CD4-positive, alpha-beta T cell (primary cell): ENCODE measurements around the gene NLRP11. TPM values are rescaled to one million over a fixed set of nuclear protein-coding genes. Genes with fewer than 3 reads are reported as not detected.

Experiments used
- ATAC-seq: fragments of 200-7000 bp; cut with Tn5 transposase; one replicate; pipeline ENCODE4 v1.10.0; 2022; ENCODE audit warnings: mild to moderate bottlenecking; ENCODE audit not compliant: poor library complexity
- CTCF ChIA-PET: fragments of 350-600 bp; sonication (Branson Sonifier 250); formaldehyde crosslinking; loops from one replicate; lab custom pipeline; 2021; ENCODE audit warnings: antibody characterized with exemption, inconsistent platforms; lab: Charles Lee
- POLR2A ChIA-PET: fragments of 350-600 bp; sonication (Branson Sonifier 250); formaldehyde crosslinking; loops from one replicate; lab custom pipeline; 2021; ENCODE audit warnings: antibody characterized with exemption, inconsistent platforms; lab: Charles Lee
- DNase-seq, 14 experiments: peaks; one replicate each; pipeline ENCODE4 v3.0.0-alpha.2; 2013 to 2020; ENCODE audit warnings: mixed read lengths in 2 of 14
- H3K27ac ChIP-seq, 2 donors: one replicate each; pipeline versions ENCODE4 v1.5.1 to v1.7.0; 2013; ENCODE audit warnings: low read length in 2 of 2, low read depth in 1 of 2, mild to moderate bottlenecking in 1 of 2
- H3K27me3 ChIP-seq, 2 experiments: 1 replicate in 1 of 2; 2 replicates in 1 of 2; pipeline versions ENCODE4 v1.6.1 to v1.7.0; 2013; ENCODE audit warnings: low read length in 2 of 2, control low read depth in 1 of 2, mild to moderate bottlenecking in 1 of 2, moderate library complexity in 1 of 2; ENCODE audit not compliant: insufficient read depth in 2 of 2, control insufficient read depth in 1 of 2
- H3K36me3 ChIP-seq: one replicate; pipeline ENCODE4 v1.6.1; 2013; ENCODE audit warnings: low read length, control low read depth; ENCODE audit not compliant: insufficient read depth
- H3K4me1 ChIP-seq: one replicate; pipeline ENCODE4 v1.6.1; 2013; ENCODE audit warnings: low read length, control low read depth; ENCODE audit not compliant: insufficient read depth
- H3K4me3 ChIP-seq: one replicate; pipeline ENCODE4 v1.5.1; 2013; ENCODE audit warnings: mild to moderate bottlenecking, low read length, moderate library complexity
- H3K9me3 ChIP-seq, 2 experiments: 1 replicate in 1 of 2; 2 replicates in 1 of 2; pipeline versions ENCODE4 v1.6.1 to v1.7.0; 2013; ENCODE audit warnings: low read length in 2 of 2, mild to moderate bottlenecking in 2 of 2, control low read depth in 1 of 2, moderate library complexity in 1 of 2; ENCODE audit not compliant: control insufficient read depth in 1 of 2, insufficient read depth in 1 of 2
- H3K27ac Mint-ChIP-seq: one replicate; pipeline ENCODE4 v1.8.0; 2020; ENCODE audit warnings: mixed read lengths
- H3K27me3 Mint-ChIP-seq: one replicate; pipeline ENCODE4 v1.8.0; 2021; ENCODE audit warnings: mixed read lengths
- H3K36me3 Mint-ChIP-seq: one replicate; pipeline ENCODE4 v1.8.0; 2021; ENCODE audit warnings: low read depth, mixed read lengths
- H3K4me1 Mint-ChIP-seq: one replicate; pipeline ENCODE4 v1.8.0; 2021; ENCODE audit warnings: low read depth, mixed read lengths
- H3K4me3 Mint-ChIP-seq: one replicate; pipeline ENCODE4 v1.8.0; 2020; ENCODE audit warnings: mild to moderate bottlenecking, mixed read lengths
- H3K9me3 Mint-ChIP-seq: one replicate; pipeline ENCODE4 v1.8.0; 2020; ENCODE audit warnings: mixed read lengths
- intact Hi-C, 2 experiments: fragments of 100-400 bp; cut with DNase I in 1 of 2; cut with micrococcal nuclease in 1 of 2; formaldehyde crosslinking; loops; one replicate each; pipeline versions ENCODE4 v1.15.1 to v1.9.0; 2023 to 2025; cut with DNase I, micrococcal nuclease
- total RNA-seq, 174 experiments: library from RNA in 2 of 174; stranded (reverse) in 2 of 174; gene quantifications; one replicate each; pipeline ENCODE4 v1.2.3 and lab custom pipeline; 2021 to 2026
- TF ChIP-seq, protein P1 (sequence below): fragments of 200-600 bp; IDR thresholded peaks from one replicate; pipeline ENCODE4 v1.8.0; 2022; ENCODE audit warnings: antibody characterized with exemption, mild to moderate bottlenecking

NLRP11 gene
- total RNA-seq, 2 experiments from 2014 or later, result not detected

DNA sequence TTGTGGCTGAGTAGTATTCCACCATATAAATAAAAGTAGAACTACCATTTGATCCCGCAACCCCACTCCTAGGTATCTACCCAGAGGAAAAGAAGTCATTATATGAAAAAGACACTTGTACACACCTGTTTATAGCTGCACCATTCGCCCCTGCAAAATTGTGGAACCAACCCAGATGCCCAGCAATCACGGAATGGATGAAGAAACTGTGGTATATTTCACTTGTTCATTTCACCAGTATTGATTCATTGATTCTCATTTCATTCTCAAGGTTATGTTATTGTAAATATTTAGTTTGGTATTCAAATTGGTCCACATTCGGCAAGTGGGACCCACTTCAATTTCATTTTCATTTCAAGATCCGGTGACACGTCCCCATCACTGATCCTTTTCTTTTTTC is 81.1 kb downstream of the NLRP11 start:
- DNase-seq (no peak), ATAC-seq (no peak)
- TF ChIP-seq, protein P1, sequence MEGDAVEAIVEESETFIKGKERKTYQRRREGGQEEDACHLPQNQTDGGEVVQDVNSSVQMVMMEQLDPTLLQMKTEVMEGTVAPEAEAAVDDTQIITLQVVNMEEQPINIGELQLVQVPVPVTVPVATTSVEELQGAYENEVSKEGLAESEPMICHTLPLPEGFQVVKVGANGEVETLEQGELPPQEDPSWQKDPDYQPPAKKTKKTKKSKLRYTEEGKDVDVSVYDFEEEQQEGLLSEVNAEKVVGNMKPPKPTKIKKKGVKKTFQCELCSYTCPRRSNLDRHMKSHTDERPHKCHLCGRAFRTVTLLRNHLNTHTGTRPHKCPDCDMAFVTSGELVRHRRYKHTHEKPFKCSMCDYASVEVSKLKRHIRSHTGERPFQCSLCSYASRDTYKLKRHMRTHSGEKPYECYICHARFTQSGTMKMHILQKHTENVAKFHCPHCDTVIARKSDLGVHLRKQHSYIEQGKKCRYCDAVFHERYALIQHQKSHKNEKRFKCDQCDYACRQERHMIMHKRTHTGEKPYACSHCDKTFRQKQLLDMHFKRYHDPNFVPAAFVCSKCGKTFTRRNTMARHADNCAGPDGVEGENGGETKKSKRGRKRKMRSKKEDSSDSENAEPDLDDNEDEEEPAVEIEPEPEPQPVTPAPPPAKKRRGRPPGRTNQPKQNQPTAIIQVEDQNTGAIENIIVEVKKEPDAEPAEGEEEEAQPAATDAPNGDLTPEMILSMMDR, result no peak
- ChIA-PET POLR2A (no interaction called here), CTCF (no interaction called here)
- H3K36me3 Mint-ChIP-seq, result no peaks in the 10 kb centered on the region
- Histone ChIP-seq H3K27me3 (peaks cover 0 to 6% of the 10 kb centered on the region in 2 experiments), H3K9me3 (peaks cover 0 to 8% of the 10 kb centered on the region in 2 experiments), H3K4me1 (no peaks in the 10 kb centered on the region), H3K36me3 (no peaks in the 10 kb centered on the region), H3K4me3 (no peak overlapping the region), H3K27ac (no peak overlapping the region)
- no peak overlapping the region for H3K27ac Mint-ChIP-seq
- intact Hi-C loops, result no loop called here
- peaks cover 20% of the 10 kb centered on the region for H3K27me3 Mint-ChIP-seq
- H3K9me3 Mint-ChIP-seq, result no peaks in the 10 kb centered on the region
- no peaks in the 10 kb centered on the region for H3K4me1 Mint-ChIP-seq
- H3K4me3 Mint-ChIP-seq, result no peak overlapping the region

DNA sequence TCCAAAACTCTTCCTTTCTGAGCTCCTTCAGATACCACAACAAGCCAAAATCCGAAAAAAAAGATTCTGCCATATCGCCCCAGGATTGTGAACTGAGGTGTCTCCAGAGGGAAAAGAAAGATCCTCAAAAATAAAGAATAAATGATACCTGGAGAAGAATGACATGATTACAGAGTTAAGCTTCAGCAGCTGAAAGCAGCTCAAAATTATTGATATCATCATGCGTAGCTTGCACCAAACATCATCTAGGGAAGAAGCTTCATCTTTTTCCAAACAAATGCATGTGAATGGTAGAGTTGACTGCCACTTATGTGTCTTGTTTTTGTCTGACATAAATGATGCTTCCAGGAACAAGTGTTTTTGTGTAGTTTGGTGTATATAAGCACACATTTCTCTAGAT is 93.5 kb downstream of the NLRP11 start, which contains the start of gene NLRP9:
Gene NLRP9 (minus strand): TSS at position 101 of the 400 bp plus-strand sequence. CDS start 28 bp downstream, at position 73.
- Histone ChIP-seq H3K4me1 (no peaks in the 10 kb centered on the region), H3K9me3 (peaks cover 0 to 11% of the 10 kb centered on the region in 2 experiments), H3K27ac (no peak within 1 kb of the TSS), H3K27me3 (peaks cover 0 to 5% of the 10 kb centered on the region in 2 experiments), H3K4me3 (no peak within 1 kb of the TSS), H3K36me3 (no peaks in the 10 kb centered on the region)
- Mint-ChIP-seq H3K36me3 (no peaks in the 10 kb centered on the region), H3K4me1 (no peaks in the 10 kb centered on the region), H3K27me3 (peaks cover 14% of the 10 kb centered on the region), H3K27ac (no peak within 1 kb of the TSS), H3K4me3 (no peak within 1 kb of the TSS), H3K9me3 (no peaks in the 10 kb centered on the region)
- no peak for DNase-seq
- ChIA-PET CTCF (no interaction called here), POLR2A (no interaction called here)
- TF ChIP-seq, protein P1, result no peak
- no peak for ATAC-seq
- intact Hi-C loops, result no loop called here

Other genes starting within 250 kb of the NLRP11 start
- 1 to 10 TPM; 5.5 to 7.3 TPM for gene FIZ1, start 232.5 kb downstream of the NLRP11 start, total RNA-seq
- gene ZNF524, start 231.7 kb downstream of the NLRP11 start, total RNA-seq, result 10 to 100 TPM in 1 of 2 experiments, 1 to 10 TPM in 1; 9.6 to 10.3 TPM
- 10 to 100 TPM; 12.0 to 12.9 TPM for gene ZNF865, start 226.4 kb downstream of the NLRP11 start, total RNA-seq
- gene ZNF784, start 207.4 kb downstream of the NLRP11 start, total RNA-seq, result 10 to 100 TPM; 11.2 to 11.8 TPM
- gene ZNF580, start 191.0 kb downstream of the NLRP11 start, total RNA-seq, result 10 to 100 TPM; 45.2 to 46.6 TPM
- 10 to 100 TPM; 23.1 to 24.7 TPM for gene ZNF581, start 188.3 kb downstream of the NLRP11 start, total RNA-seq
- gene CCDC106, start 183.8 kb downstream of the NLRP11 start, total RNA-seq, result 1 to 10 TPM; 1.7 to 1.8 TPM
- gene U2AF2, start 177.0 kb downstream of the NLRP11 start, total RNA-seq, result 100 to 1,000 TPM; 209 to 212 TPM
- gene EPN1, start 156.8 kb downstream of the NLRP11 start, total RNA-seq, result 10 to 100 TPM; 39.0 to 40.5 TPM
- not detected for gene NLRP9, start 93.6 kb downstream of the NLRP11 start, total RNA-seq
- not detected for gene RFPL4A, start 72.9 kb downstream of the NLRP11 start, total RNA-seq
- not detected for gene RFPL4AL1, start 62.9 kb downstream of the NLRP11 start, total RNA-seq
- not detected for gene NLRP4, start 4.5 kb upstream of the NLRP11 start, total RNA-seq
- not detected for gene NLRP13, start 100.3 kb upstream of the NLRP11 start, total RNA-seq
- not detected for gene NLRP8, start 115.8 kb upstream of the NLRP11 start, total RNA-seq
- gene NLRP5, start 154.8 kb upstream of the NLRP11 start, total RNA-seq, result not detected